ENCODE data around the gene ACAN.
A peak's percentile ranks its signal among the peaks of the same experiment; 100 is the strongest.

Gene ACAN

GRCh38 chr15:88810446-88810845, 7.2 kb downstream of the ACAN start:
- Histone ChIP-seq H3K27me3 (ENCODE audit: insufficient read depth, low read depth, severe bottlenecking) (no peaks in the 10 kb centered on the region), H3K36me3 (no peaks in the 10 kb centered on the region), H3K4me3 (ENCODE audit: low read depth, low read length) (no peak overlapping the region), H3K27ac (no peak overlapping the region), H3K9me3 (ENCODE audit: severe bottlenecking) (no peaks in the 10 kb centered on the region)
- DNase-seq = no peak
- TF ChIP-seq CTCF (IDR thresholded peaks at IDR 0.05; ENCODE audit: low read depth, low read length) = no peak

GRCh38 chr15:88812133-88812532, 8.9 kb downstream of the ACAN start:
- Histone ChIP-seq H3K27me3 (ENCODE audit: insufficient read depth, low read depth, severe bottlenecking) (no peaks in the 10 kb centered on the region), H3K4me3 (ENCODE audit: low read depth, low read length) (no peak overlapping the region), H3K36me3 (no peaks in the 10 kb centered on the region), H3K27ac (no peak overlapping the region), H3K9me3 (ENCODE audit: severe bottlenecking) (no peaks in the 10 kb centered on the region)
- TF ChIP-seq CTCF (IDR thresholded peaks at IDR 0.05; ENCODE audit: low read depth, low read length) = no peak
- DNase-seq = no peak

- no peaks in the 10 kb centered on the region for H3K27me3 ChIP-seq (ENCODE audit: insufficient read depth, low read depth, severe bottlenecking)
Observed at GRCh38 chr15:88813960-88814359, 10.7 kb downstream of the ACAN start.

GRCh38 chr15:88814393-88814792, 11.2 kb downstream of the ACAN start:
- no peak overlapping the region for H3K27ac ChIP-seq
- DNase-seq = no peak
- H3K36me3 ChIP-seq = no peaks in the 10 kb centered on the region

More at GRCh38 chr15:88813960-88814359, 10.7 kb downstream of the ACAN start:
- DNase-seq = no peak
- H3K4me3 ChIP-seq (ENCODE audit: low read depth, low read length) = no peak overlapping the region
- H3K9me3 ChIP-seq (ENCODE audit: severe bottlenecking) = no peaks in the 10 kb centered on the region
- no peak for TF ChIP-seq CTCF (IDR thresholded peaks at IDR 0.05; ENCODE audit: low read depth, low read length)
- H3K27ac ChIP-seq = no peak overlapping the region
- H3K36me3 ChIP-seq = no peaks in the 10 kb centered on the region

GRCh38 chr15:88818920-88819319, 15.7 kb downstream of the ACAN start:
- DNase-seq = peak; percentile 15
- no peak overlapping the region for H3K4me3 ChIP-seq (ENCODE audit: low read depth, low read length)
- H3K36me3 ChIP-seq = no peaks in the 10 kb centered on the region
- no peak overlapping the region for H3K27ac ChIP-seq
- no peaks in the 10 kb centered on the region for H3K9me3 ChIP-seq (ENCODE audit: severe bottlenecking)
- TF ChIP-seq CTCF (IDR thresholded peaks at IDR 0.05; ENCODE audit: low read depth, low read length) = no peak
- H3K27me3 ChIP-seq (ENCODE audit: insufficient read depth, low read depth, severe bottlenecking) = no peaks in the 10 kb centered on the region

More at GRCh38 chr15:88814393-88814792, 11.2 kb downstream of the ACAN start:
- TF ChIP-seq CTCF (IDR thresholded peaks at IDR 0.05; ENCODE audit: low read depth, low read length) = no peak
- H3K27me3 ChIP-seq (ENCODE audit: insufficient read depth, low read depth, severe bottlenecking) = no peaks in the 10 kb centered on the region
- H3K4me3 ChIP-seq (ENCODE audit: low read depth, low read length) = no peak overlapping the region
- no peaks in the 10 kb centered on the region for H3K9me3 ChIP-seq (ENCODE audit: severe bottlenecking)

GRCh38 chr15:88821993-88822392, 18.8 kb downstream of the ACAN start:
- no peak overlapping the region for H3K27ac ChIP-seq
- H3K9me3 ChIP-seq (ENCODE audit: severe bottlenecking) = no peaks in the 10 kb centered on the region
- H3K27me3 ChIP-seq (ENCODE audit: insufficient read depth, low read depth, severe bottlenecking) = no peaks in the 10 kb centered on the region
- H3K36me3 ChIP-seq = no peaks in the 10 kb centered on the region
- no peak for TF ChIP-seq CTCF (IDR thresholded peaks at IDR 0.05; ENCODE audit: low read depth, low read length)
- no peak for DNase-seq
- no peak overlapping the region for H3K4me3 ChIP-seq (ENCODE audit: low read depth, low read length)
